ENCODE results near the gene EPSTI1.
"Not testable (repeated sequence)": the region's sequence is repeated elsewhere in the genome, so short reads cannot be mapped to it uniquely, and the experiment has no call there.

The EPSTI1 gene, protein sequence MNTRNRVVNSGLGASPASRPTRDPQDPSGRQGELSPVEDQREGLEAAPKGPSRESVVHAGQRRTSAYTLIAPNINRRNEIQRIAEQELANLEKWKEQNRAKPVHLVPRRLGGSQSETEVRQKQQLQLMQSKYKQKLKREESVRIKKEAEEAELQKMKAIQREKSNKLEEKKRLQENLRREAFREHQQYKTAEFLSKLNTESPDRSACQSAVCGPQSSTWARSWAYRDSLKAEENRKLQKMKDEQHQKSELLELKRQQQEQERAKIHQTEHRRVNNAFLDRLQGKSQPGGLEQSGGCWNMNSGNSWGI

DNA sequence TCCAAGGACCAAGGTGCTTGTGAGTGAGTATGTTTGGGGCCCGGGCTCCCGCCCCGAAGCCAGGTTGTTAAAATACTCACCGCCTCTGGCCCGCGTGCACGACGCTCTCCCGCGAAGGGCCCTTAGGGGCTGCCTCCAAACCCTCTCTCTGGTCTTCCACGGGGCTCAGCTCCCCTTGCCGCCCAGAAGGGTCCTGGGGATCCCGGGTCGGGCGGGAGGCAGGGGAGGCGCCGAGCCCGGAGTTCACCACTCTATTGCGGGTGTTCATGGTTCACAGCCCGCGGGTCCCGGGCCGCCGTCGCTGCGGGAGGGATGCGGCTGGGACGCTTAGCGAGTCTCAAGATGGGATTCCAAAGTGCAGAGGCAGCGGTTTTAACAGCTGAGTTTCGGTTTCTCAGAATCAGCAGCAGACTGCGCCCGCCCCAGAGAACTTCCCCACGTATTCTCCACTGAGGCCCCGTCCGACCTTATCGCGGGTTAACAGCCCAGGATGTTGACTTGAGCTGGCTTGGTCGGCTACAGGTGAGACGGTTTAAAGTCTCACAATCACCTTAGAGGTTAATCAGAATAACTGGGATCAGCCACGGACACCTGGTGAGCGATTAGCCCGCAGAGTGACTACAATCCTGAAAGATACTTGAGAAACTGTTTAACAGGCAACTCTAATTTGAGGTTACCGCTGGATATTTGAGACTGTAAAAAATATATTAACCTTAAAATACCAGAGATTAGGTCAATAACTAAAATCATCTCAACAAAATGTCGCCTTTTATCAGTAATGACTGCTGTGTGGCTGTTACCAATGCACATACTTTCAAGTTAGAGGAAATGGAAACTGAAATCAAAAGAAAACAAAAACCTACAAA, at the start of gene EPSTI1:
TSS of gene EPSTI1 (minus strand) at position 344 of the 866 bp plus-strand sequence. CDS start at position 268, 76 bp downstream.
- peak; percentile 61 for DNase-seq (ENCODE audit: low spot score)

DNA sequence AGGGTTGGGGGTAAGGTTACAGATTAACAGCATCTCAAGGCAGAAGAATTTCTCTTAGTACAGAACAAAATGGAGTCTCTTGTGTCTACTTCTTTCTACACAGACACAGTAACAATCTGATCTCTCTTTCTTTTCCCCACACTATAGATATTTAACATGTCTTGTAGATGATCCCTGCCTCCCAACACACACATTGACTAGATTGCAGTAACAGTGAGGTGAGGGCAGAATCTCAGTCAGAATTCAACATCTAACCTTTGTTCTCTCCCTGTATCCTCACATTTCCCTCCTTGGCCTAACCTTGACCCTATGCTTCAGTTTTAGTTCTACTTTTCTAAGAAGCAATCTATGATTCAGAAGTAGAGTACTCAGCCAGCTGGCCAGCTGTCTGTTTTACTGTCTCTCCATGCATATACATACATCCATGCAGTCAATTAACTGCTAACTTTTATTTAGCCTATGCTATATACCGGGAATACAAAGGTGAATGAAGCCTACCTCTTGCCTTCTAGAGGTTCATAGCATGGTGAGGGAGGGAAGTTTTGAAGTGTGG, 49.4 kb upstream of the EPSTI1 start:
- no peak for DNase-seq (ENCODE audit: low spot score)

DNA sequence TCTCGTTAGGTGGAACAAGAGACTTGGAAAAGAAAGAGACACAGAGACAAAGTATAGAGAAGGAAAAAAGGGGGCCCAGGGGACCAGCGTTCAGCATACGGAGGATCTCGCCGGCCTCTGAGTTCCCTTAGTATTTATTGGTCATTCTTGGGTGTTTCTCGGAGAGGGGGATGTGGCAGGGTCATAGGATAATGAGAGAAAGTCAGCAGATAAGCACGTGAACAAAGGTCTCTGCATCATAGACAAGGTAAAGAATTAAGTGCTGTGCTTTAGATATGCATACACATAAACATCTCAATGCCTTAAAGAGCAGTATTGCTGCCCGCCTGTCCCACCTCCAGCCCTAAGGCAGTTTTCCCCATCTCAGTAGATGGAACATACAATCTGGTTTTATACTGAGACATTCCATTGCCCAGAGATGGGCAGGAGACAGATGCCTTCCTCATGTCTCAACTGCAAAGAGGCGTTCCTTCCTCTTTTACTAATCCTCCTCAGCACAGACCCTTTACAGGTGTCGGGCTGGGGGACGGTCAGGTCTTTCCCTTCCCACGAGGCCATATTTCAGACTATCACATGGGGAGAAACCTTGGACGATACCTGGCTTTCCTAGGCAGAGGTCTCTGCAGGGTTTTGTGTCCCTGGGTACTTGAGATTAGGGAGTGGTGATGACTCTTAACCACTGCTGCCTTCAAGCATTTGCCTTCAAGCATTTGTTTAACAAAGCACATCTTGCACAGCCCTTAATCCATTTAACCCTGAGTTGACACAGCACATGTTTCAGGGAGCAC, 48.7 kb upstream of the EPSTI1 start:
- not testable (repeated sequence) for DNase-seq (ENCODE audit: low spot score)

DNA sequence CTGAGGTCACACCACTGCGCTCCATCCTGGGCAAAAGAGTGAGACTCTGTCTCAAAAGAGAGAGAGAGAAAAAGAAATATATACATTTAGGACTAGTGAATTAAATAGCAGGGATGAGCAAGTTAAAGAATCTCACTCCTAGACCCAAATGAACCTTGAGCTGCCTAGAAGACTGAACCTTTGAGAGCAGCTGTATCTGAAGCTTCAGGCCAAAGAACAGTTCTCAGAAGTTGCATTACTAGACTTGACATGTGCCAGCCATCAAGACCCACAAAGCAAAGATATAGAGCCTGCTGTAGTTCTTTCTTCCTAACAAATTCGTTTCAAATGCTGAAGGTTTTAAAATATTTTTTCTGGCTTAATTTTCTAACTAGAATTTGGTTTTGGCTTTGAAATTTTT, 47.9 kb upstream of the EPSTI1 start:
- DNase-seq (ENCODE audit: low spot score): no peak

DNA sequence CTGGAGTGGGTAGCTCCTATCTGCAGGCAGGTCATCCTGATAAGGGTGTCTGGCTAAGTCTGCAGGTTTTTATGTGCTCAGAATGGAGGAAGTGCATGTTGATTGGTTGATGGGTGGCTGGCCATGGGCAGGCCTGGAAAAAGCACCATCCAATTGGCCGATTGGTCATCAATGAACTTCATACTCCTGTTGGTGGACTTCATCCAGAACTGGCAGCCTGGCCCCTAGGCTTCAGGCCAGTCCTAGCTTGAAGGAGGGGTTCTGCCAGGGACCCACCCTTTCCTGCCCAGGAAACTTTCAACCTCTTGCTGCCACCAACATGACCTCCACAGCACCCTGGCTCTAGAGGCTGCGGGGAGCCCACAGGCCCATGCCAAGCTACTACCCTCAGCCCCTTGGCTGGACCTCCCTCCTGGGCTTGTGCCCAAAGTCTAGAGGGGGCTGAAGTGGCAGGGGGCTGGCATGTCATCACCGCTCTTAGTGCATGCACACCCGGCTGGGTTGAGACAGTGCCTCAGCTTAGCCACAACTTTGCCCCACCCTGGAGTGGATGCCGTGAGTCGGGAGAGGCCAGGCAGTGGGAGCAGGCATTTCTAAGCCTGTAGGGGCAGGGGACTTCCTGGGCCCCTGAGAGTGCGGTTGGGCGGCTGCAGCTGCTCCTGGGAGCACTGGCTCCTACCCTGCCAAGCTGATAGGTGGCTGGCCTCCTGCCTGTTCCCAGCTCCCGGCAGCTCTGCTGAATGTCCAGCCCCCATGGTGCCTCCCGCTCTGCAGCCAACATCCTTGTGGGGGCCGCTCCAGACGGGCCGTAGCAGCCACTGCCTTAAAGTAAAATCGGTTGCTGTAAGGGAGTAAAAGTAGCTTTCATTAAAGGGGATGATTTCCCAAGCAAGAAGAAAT, 44.6 kb upstream of the EPSTI1 start:
- DNase-seq (ENCODE audit: low spot score): no peak

DNA sequence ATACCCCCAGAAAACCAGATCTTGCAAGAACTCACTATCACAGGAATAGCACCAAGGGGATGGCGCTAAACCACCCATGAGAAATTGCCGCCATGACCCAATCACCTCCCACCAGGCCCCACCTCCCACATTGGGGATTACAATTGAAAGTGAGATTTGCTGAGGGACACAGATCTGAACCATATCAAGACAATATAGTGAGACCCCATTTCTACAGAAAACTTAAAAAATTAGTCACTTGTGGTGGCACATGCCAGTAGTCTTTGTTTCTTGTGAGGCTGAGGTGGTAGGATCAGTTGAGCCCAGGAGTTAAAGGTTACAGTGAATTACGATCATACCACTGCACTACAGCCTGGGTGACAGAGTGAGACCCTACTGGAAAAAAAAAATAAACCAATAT, 41.0 kb upstream of the EPSTI1 start:
- DNase-seq (ENCODE audit: low spot score): no peak

DNA sequence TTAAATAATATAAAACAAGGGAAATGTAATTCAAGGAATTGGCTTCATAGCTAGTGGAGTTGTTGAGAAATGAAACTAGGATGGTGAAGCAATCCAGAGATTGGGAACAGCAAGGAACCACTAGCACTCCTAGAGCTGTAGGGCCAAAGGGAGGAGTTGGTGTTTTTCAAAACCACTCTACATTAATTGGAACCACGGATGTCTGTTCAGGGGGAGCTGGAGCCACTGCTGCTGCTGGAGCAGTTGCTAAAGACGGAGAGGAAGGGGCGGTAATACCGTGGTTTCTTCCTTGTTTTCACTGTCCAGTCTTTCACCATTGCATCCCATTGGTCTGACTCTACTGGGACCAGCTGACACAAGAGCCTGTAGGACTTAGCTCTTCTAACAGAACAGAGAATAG, 39.8 kb upstream of the EPSTI1 start:
- no peak for DNase-seq (ENCODE audit: low spot score)

DNA sequence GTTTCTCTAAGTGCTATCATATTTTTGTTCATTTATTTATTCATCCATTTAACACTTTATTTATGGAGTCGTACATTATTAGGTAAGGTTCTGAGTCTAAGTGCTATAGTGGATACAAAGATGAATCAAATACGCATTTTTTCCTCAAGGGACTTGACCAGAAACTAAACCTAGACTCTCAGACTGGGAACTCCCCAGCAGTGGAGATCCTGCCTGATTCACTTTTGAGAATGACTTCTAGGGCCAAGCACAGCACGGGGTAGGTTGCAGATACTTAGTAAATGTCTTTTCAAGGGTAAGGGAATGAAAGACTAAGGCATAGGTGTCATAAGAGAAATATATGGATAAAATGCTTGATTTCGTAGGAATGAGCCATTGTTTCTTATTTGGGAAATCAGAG, 38.5 kb upstream of the EPSTI1 start:
- no peak for DNase-seq (ENCODE audit: low spot score)

DNA sequence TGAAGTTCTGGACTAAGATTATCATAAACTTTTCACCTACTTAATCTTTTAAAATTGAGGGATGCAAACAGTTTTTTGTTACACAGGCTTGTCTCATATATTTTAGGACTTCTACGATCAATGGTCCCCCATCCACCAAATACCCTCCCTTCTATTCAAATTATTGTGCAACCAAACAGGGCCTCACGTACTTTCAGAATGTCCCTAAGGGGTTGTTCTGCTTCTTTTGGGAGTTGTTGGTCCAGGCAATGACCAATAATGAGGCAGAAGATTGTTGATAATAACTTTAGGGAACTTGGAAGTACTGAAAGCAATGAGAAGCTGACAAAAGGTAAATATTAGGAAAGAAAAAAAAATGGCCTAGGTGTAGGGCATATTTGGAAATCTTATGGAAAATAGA, 34.2 kb upstream of the EPSTI1 start:
- no peak for DNase-seq (ENCODE audit: low spot score)

DNA sequence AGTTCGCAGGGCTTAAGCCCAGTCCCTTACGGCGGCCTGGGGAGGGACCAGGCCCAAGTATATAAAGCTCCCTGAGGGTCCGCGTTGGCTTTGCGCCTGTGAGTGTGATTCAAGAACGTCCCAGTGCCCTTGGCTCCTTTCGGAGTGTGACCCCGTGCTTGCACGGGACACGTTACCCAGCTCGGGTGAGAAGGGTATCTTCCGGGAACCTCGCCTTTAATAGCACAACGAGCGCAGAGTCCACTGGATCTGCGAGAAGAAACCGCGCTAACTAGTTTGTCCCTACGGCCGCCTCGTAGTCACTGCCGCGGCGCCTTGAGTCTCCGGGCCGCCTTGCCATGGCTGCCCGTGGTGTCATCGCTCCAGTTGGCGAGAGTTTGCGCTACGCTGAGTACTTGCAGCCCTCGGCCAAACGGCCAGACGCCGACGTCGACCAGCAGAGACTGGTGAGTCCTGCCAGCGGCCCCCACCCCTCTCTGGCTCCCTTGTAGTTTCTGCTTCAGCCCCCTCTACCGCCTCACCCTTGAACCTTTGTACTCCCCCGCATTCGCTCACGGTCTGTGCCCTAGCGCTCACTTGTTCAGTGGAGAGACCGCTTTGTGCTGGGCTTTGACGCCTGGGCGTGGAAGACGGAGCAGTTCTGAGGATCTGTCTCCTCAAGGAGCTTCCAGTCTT, 31.4 kb upstream of the EPSTI1 start, which contains the start of gene DNAJC15:
TSS of gene DNAJC15 (plus strand) at position 298 of the 675 bp plus-strand sequence. CDS start at position 339, 41 bp downstream.
- peak; percentile 58 for DNase-seq (ENCODE audit: low spot score)

DNA sequence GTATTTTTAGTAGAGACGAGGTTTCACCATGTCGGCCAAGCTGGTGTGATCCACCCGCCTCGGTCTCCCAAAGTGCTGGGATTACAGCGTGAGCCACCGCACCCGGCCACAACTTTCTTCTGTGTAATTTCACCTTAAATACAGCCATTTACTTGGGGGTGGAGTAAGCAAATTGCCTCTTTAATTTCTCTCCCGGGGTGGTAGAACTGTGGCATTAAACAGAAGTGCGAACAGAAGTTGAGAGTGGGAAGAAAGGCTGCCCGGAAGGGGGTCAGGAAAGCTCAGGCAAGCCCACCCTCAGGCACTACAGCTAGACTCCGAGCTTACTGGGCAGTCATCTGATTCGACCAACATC, 30.9 kb upstream of the EPSTI1 start:
- DNase-seq (ENCODE audit: low spot score): no peak

DNA sequence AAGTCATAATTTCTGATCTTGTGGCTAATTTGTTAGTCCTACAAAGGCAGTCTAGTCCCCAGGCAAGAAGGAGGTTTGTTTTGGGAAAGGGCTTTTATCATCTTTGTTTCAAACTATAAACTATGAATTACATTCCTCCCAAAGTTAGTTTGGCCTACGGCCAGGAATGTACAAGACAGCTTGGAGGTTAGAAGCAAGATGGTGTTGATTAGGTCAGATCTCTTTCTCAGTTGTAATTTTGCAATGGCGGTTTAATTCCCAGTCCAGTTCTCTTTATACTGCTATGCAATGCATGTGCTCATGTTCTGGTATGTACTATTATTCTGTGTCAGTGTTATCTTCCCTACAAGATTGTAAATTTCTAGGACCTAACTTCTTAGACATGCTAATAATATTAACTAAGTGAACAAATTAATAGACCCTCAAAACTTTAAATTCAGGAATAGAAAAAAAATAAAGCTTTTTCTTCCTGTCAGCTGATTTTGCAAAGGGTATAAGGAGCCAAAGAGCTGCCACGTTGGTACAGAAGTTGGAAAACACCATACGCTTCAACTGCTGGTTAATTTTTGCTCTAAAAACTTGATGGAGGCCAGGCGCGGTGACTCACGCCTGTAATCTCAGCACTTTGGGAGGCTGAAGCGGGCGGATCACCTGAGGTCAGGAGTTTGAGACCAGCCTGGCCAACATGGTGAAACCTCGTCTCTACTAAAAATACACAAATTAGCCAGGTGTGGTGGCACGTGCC, 30.1 kb upstream of the EPSTI1 start:
- no peak for DNase-seq (ENCODE audit: low spot score)

DNA sequence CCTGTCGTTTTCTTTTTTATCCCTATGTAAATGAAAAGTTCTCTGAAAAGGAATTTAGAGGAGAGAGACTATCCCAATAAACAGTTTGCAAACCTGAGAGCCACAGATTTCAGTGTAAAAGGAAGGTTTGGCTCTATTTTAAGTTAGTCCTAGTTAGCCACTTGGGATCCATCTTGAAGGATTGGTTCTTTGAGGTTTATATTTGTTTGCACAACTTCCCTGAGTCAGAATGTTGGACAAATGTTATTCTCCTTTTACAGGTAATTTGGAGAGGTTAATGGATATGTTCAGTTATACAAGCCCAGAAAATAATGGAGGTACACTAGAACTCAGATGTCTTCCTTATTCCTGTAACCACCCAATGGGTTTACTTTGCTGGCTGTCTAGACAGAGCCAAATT, 28.8 kb upstream of the EPSTI1 start:
- DNase-seq (ENCODE audit: low spot score): no peak

DNA sequence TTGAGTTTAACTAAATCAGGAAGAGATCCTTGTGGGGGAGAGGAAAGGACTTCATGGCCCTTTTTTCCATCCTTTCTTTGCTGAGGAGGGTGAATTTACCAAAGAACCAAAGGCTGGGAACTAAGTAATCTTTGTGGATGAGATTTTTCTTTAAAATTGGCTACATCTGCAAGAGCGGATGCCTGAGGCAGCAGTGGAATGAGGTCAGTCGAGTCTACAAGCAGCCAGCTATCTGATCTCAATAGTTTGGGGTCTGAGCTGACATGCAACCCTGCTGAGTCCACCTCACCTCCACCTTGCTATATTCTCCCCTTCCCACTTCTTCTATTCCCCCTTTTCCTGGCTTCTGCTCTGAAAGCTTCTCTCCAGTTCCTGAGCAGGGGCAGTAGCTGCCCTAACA, 27.8 kb upstream of the EPSTI1 start:
- no peak for DNase-seq (ENCODE audit: low spot score)

DNA sequence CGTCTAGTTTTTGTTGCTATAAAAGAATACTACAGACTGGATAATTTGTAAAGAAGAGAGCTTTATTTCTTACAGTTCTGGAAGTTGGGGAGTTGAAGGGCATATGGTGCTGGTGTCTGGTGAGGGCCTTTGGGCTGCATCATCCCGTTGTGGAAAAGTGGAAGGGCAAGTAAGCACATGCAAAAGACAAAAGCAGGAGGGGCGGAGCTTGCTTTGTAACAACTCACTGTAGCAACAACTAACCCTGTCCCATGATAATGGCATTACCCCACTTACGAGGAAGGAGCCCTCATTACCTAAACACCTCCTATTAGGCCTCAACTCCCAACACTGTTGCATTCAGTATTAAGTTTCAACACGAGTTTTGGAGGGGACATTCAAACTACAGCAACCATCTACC, 24.2 kb upstream of the EPSTI1 start:
- DNase-seq (ENCODE audit: low spot score): no peak

DNA sequence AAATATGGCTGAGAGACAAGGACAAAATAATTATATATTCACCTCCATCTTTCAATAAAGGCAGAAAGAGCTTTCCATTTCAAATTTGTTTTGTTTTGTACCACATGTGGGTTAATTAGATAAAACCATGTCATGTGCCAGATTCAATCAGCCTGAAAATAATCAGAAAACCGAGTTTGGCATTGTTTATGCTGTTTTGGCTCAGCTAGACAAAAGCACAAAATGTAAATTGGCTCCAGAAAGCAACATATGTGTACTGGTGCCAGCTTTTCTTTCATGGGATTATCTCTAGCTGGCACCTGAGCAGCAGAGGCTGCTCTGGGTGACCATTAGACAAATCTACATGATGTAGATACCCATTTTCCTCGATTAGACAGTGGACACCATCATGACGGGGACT, 22.1 kb upstream of the EPSTI1 start:
- DNase-seq (ENCODE audit: low spot score): no peak

DNA sequence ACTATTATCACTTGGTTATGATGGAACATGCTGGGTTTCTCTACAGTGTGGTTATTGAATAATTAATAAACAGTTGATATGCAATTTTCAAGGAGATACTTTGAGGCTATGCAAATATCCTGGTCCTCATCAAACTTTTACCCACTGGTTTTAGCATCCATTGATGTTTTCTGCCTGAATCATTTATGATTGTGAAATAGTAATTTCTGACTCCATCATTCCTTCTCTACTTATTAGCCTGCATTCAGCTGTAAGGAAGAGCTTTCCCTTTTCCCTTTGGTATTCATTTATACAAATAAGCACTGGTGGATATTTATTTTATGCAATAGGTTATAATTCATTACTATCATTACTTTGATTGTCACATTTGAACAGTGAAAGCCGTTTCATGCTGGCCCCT, 17.5 kb upstream of the EPSTI1 start:
- DNase-seq (ENCODE audit: low spot score): no peak

DNA sequence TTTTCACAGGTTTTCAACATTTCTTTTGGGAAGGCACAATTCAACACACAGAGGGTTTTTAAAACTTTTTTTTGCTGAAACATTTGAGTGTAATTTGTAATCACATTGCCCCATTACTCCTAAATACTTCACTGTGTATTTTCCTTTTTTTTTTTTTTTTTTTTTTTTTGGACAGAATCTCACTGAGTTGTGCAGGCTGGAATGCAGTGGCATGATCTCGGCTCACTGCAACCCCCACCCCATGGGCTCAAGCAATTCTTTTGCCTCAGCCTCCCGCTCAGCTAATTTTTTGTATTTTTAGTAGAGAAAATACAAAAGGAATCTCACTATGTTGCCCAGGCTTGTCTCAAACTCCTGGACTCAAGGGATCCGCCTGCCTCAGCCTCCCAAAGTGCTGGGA, 16.6 kb upstream of the EPSTI1 start:
- no peak for DNase-seq (ENCODE audit: low spot score)

DNA sequence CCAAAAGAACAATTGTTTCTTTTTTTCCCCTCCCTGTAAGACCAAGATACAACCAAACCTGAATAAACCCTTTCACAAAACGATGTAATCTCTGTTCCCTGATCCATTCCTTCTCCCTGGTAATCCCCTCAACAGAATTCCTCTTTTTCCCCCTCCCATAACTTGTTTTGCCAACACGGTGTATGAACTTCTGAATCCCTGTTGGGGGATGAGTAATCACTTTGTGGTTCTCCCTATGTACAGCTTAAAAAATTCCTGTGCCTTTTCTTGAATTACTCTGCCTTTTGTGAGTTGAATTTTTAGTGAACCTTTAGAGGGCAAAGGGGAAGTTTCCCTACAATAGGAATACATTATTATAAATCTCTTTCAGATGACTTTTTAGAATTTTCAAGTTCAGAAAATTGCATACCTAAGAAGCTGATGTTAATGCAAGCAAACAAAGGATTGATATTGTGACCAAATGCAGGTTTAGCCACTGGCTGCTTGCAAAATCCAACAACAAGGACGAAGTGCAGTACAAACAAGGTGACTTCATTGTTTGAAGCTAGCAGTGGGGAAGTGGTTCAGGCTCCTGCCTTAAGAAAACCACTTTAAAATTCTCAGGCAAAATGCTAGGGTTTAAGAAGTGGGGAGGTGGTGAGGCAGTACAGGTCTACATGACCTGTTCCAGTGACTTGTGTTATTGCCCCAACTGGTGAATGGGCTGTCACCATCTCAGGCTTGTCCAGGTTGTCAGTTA, 15.0 kb upstream of the EPSTI1 start:
- no peak for DNase-seq (ENCODE audit: low spot score)
